Measurements from ENCODE around the gene SPRING1. TPM values are rescaled to one million over a fixed set of nuclear protein-coding genes. Genes with fewer than 3 reads are reported as not detected.

SPRING1 gene
- total and polyA plus RNA-seq, 2 of the 13 experiments (the other 11 are each of a cell fraction or from before 2014, with no cell fraction given), result 20.0 to 51.8 TPM

DNA sequence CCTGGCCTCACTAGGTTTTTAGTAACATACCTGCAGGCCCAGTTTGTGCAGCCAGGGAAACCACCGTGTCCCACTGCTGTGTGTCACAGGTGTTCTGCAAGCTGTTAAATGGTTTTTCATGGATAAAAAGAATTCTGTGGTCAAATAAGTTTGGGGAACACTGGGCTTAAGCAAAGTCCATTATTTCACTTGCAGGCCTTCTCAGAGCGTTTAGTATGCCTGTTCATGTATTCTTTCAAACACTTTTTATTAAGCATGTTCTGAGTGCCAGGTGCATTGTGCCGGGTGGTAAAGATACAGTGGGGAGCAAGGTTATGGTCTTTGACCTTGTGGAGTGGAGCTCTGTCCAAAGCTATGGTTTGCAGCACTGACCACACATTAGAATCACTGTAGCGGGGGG, 7.7 kb upstream of the SPRING1 start:
- no peaks in the 10 kb centered on the region for H3K9me3 ChIP-seq (ENCODE audit: low read length)
- ATAC-seq, result no peak
- FAIRE-seq, result no peak
- 86% methylated on average over 4 of the region's 4 CpGs for WGBS (ENCODE audit: low lambda C conversion rate)
- no TSS peak for BruUV-seq (replicated peaks)
- H3K9ac ChIP-seq (ENCODE audit: insufficient read depth, low read depth, low read length), result no peak overlapping the region
- no peaks in the 10 kb centered on the region for H3K4me1 ChIP-seq (ENCODE audit: insufficient read depth, low read length)
- no peak overlapping the region for H3K4me3 ChIP-seq (replicated peaks in 1 of 3; ENCODE audit: insufficient read depth in 1 of 3, low read depth in 2 of 3, low read length in 3 of 3)
- ChIA-PET CTCF (ENCODE audit: low intra/inter-chr PET ratio, low total read pairs) (no interaction called here), POLR2A (no interaction called here)
- in situ Hi-C loops (cut with HindIII; ENCODE audit: extremely low pct_ligation_motif_present, low pct_unique_long_range_greater_than_20kb), result no loop called here
- no peaks in the 10 kb centered on the region for H4K20me1 ChIP-seq (ENCODE audit: insufficient read depth, low read length)
- intact Hi-C loops (cut with micrococcal nuclease; ENCODE audit: unreplicated experiment), result no loop called here
- TF ChIP-seq, protein P1, sequence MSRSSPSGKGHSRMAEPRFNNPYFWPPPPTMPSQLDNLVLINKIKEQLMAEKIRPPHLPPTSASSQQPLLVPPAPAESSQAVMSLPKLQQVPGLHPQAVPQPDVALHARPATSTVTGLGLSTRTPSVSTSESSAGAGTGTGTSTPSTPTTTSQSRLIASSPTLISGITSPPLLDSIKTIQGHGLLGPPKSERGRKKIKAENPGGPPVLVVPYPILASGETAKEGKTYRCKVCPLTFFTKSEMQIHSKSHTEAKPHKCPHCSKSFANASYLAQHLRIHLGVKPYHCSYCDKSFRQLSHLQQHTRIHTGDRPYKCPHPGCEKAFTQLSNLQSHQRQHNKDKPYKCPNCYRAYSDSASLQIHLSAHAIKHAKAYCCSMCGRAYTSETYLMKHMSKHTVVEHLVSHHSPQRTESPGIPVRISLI (CRISPR knock-in tag; IDR thresholded peaks at IDR 0.05; ENCODE audit: borderline replicate concordance), result no peak
- TF ChIP-seq HNRNPH1 (optimal IDR thresholded peaks at IDR 0.05; ENCODE audit: low read depth, low read length) (no peak), JUNB (CRISPR knock-in tag; IDR thresholded peaks at IDR 0.05; ENCODE audit: borderline replicate concordance) (no peak), ERF (CRISPR knock-in tag; IDR thresholded peaks at IDR 0.05) (no peak)
- no peak overlapping the region for H2AFZ ChIP-seq (ENCODE audit: low read length)
- H3K79me2 ChIP-seq (ENCODE audit: insufficient read depth, low read length), result no peaks in the 10 kb centered on the region
- no peak for DNase-seq (ENCODE audit: low spot score)
- no peak overlapping the region for H3K4me2 ChIP-seq (ENCODE audit: low read depth, low read length)
- no peak overlapping the region for H3K27ac ChIP-seq (ENCODE audit: extremely low read length, insufficient read depth, low read length)
- no peaks in the 10 kb centered on the region for H3K27me3 ChIP-seq (ENCODE audit: control insufficient read depth in 1 of 2, insufficient read depth in 2 of 2, low read length in 2 of 2)
- H3K36me3 ChIP-seq (replicated peaks in 1 of 2; ENCODE audit: control insufficient read depth in 1 of 2, insufficient read depth in 2 of 2, low read length in 2 of 2), result peaks cover 0 to 1% of the 10 kb centered on the region in 2 experiments; a peak in 1 of 5 replicates

DNA sequence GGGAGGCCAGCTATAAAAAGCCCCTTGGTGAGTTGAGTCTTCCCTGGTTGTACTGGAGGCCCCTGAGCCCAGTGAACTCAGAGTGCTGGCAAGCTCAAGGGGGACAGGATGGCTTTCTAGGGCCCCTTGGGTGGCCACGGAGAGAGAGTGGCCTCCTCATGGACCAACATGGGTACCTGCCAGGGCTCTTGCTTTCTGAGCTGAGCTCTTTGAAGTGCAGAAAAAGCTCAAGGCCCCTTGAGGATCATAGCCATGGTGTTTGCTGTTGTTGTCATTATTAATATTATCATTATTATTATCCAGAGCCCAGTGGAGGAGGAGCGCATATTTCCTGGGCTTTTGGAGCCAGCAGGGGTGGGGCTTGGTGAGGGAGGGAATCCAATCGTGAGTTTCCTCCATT, 6.9 kb upstream of the SPRING1 start:
- ChIA-PET CTCF (ENCODE audit: low intra/inter-chr PET ratio, low total read pairs) (no interaction called here), POLR2A (no interaction called here)
- Histone ChIP-seq H3K4me1 (ENCODE audit: insufficient read depth, low read length) (no peaks in the 10 kb centered on the region), H3K36me3 (replicated peaks in 1 of 2; ENCODE audit: control insufficient read depth in 1 of 2, insufficient read depth in 2 of 2, low read length in 2 of 2) (peaks cover 0 to 1% of the 10 kb centered on the region in 2 experiments; a peak in 1 of 5 replicates), H3K27ac (ENCODE audit: extremely low read length, insufficient read depth, low read length) (no peak overlapping the region), H3K9ac (ENCODE audit: insufficient read depth, low read depth, low read length) (no peak overlapping the region), H3K4me3 (replicated peaks in 1 of 3; ENCODE audit: insufficient read depth in 1 of 3, low read depth in 2 of 3, low read length in 3 of 3) (no peak overlapping the region), H4K20me1 (ENCODE audit: insufficient read depth, low read length) (no peaks in the 10 kb centered on the region), H3K27me3 (ENCODE audit: control insufficient read depth in 1 of 2, insufficient read depth in 2 of 2, low read length in 2 of 2) (no peaks in the 10 kb centered on the region), H3K4me2 (ENCODE audit: low read depth, low read length) (no peak overlapping the region), H2AFZ (ENCODE audit: low read length) (no peak overlapping the region), H3K9me3 (ENCODE audit: low read length) (no peaks in the 10 kb centered on the region), H3K79me2 (ENCODE audit: insufficient read depth, low read length) (no peaks in the 10 kb centered on the region)
- no TSS peak for BruUV-seq (replicated peaks)
- WGBS (ENCODE audit: low lambda C conversion rate), result 93% methylated on average over 3 of the region's 3 CpGs
- no peak for ATAC-seq
- no peak for DNase-seq (ENCODE audit: low spot score)
- FAIRE-seq, result no peak
- in situ Hi-C loops (cut with HindIII; ENCODE audit: extremely low pct_ligation_motif_present, low pct_unique_long_range_greater_than_20kb), result no loop called here
- intact Hi-C loops (cut with micrococcal nuclease; ENCODE audit: unreplicated experiment), result no loop called here
- no peak for TF ChIP-seq ZNF891 (CRISPR knock-in tag; IDR thresholded peaks at IDR 0.05)
- no peak for TF ChIP-seq ZSCAN12 (CRISPR knock-in tag; IDR thresholded peaks at IDR 0.05)
- TF ChIP-seq, protein P2, sequence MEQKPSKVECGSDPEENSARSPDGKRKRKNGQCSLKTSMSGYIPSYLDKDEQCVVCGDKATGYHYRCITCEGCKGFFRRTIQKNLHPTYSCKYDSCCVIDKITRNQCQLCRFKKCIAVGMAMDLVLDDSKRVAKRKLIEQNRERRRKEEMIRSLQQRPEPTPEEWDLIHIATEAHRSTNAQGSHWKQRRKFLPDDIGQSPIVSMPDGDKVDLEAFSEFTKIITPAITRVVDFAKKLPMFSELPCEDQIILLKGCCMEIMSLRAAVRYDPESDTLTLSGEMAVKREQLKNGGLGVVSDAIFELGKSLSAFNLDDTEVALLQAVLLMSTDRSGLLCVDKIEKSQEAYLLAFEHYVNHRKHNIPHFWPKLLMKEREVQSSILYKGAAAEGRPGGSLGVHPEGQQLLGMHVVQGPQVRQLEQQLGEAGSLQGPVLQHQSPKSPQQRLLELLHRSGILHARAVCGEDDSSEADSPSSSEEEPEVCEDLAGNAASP (CRISPR knock-in tag; IDR thresholded peaks at IDR 0.05; ENCODE audit: borderline replicate concordance), result no peak
- TF ChIP-seq ZNF747 (CRISPR knock-in tag; IDR thresholded peaks at IDR 0.05; ENCODE audit: borderline replicate concordance), result no peak
- TF ChIP-seq HCFC1 (IDR thresholded peaks at IDR 0.05; ENCODE audit: low read depth, low read length), result no peak
- no peak for TF ChIP-seq SRSF1 (optimal IDR thresholded peaks at IDR 0.05; ENCODE audit: low read depth, low read length)
- no peak for TF ChIP-seq NFE2L1 (CRISPR knock-in tag; IDR thresholded peaks at IDR 0.05; ENCODE audit: borderline replicate concordance)
- TF ChIP-seq PRPF4 (IDR thresholded peaks at IDR 0.05; ENCODE audit: low read depth, low read length, poor library complexity, severe bottlenecking), result no peak
- no peak for TF ChIP-seq MED1 (CRISPR knock-in tag; IDR thresholded peaks at IDR 0.05)
- no peak for TF ChIP-seq CREM (IDR thresholded peaks at IDR 0.05)
- TF ChIP-seq CREM (CRISPR knock-in tag; IDR thresholded peaks at IDR 0.05), result no peak
- TF ChIP-seq SNAPC2 (CRISPR knock-in tag; IDR thresholded peaks at IDR 0.05), result no peak
- no peak for TF ChIP-seq ZNF879 (CRISPR knock-in tag; IDR thresholded peaks at IDR 0.05)
- TF ChIP-seq ZNF17 (CRISPR knock-in tag; IDR thresholded peaks at IDR 0.05), result no peak

Measured in HepG2 (cell line).